Activated effector memory CD4-positive, alpha-beta T cell treated with anti-CD3 and anti-CD28 coated beads, Interleukin-2, amount 50 U/mL, for 16 hours (primary cell): Measurements from ENCODE around the gene MAFF.

Experiments used
- DNase-seq: peaks from one replicate; pipeline ENCODE4 v3.0.0-alpha.2; 2020

Gene MAFF

DNA sequence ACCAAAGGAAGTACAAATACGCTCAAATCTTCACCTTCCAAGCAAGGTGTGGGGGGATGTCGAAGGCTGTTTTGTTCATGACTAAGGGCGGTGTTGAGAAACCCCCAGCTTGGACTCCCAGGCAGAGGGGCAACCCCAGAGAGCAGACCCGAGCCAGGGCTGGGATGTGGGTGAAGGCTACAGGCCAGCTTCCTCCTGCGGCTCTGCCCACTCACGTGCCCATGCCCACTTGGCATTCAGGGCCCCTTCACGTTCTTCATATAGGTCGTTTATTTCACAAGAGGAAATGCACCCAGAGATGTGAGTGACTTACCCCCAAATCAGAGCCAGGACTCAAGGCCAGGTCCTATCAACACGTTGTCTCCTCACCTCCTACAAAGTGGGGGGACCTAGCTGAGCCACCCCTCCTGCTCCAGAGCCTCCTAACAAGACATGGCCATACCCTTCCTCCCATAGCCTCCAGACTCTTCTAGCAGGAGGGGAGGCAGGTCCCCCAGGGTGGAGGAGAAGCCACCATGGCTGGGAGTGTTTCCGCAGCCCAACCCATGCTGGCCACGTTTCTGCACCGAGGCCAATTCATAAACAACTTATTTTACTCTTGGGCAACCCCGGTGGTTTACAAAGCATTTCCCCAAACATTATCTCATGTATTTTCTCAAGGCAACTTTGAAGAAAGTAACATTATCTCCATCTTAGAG, 49.0 kb downstream of the MAFF start:
- no peak for DNase-seq

DNA sequence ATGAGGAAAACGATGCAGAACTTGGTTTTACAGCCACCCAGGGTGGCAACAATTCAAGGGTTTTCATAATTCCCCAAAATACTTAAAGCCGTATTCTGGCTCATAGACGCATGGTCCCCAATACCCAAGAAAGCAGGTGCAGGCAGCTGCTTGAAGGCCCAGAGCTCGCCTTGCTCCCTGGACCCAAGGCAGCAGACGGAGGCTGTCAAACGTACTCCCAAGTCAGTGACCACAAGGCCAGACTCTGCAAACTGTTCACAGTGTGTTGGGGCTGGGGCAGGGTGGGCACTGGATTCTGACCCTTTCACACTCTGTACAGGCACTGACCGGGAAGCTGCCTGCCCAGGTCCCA, 49.5 kb downstream of the MAFF start:
- DNase-seq, result no peak

DNA sequence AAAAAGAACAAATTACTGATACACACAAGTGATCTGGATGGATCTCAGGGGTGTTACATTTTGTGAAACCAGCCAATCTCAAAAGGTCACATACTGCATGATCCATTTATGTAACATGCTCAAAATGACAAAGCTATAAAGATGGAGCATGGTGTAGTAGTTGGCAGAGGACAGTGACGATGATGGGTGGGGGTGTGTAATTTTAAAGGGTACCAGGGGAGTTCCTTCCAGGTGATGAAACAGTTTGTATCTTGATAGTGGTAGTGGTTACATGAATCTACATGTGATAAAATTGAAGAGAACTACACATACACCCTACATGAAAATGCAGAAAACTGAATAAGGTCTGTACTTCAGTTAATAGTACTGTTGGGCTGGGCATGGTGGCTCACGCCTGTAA, 53.9 kb downstream of the MAFF start:
- no peak for DNase-seq

DNA sequence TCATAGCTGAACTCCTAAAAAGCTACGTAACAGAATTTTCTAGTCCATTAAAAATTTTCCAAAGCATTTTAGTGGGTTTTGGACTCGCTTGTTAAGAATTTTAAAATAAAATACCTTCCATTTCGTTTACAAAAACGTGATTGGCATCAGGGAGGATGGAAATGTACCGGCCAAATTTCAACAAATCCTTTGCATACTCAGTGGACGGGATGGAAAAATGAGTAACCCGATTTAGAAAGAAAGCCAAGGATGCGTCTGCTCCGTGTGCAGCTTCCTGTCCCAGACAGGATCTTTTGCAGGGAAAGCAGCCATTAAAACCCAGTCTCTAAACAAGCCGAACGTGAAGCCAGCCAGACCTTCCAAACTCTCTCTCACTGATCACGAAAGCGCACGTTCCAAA, 55.4 kb downstream of the MAFF start:
- DNase-seq, result no peak

DNA sequence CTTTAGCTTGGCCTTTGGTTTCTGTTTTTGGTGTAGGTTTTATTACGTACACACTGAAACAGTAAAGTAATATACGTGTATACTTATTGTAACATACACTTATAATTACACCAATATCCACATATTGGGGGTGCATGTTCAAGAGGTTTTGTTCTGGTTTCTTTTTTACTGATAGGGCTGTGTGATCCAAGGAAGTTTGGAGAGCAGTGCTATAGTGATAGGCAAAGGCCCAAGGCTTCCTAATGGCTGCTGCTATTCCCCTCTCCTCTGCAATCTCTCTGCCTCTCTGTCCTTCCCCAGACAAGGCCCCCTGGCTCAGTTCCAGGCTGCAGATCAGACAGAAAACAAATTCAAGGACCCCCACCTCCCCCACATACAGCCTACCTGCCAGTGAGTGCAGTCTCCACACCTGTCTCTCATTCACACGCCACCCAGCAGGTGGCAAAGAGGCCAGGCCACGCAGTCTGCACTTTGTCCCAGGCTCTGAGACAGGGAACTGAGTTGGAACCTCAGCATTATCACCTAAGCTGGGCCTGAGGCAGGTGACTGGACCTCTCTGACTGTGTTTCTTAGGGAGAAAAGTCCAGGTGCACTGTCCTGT, 56.0 kb downstream of the MAFF start:
- no peak for DNase-seq

DNA sequence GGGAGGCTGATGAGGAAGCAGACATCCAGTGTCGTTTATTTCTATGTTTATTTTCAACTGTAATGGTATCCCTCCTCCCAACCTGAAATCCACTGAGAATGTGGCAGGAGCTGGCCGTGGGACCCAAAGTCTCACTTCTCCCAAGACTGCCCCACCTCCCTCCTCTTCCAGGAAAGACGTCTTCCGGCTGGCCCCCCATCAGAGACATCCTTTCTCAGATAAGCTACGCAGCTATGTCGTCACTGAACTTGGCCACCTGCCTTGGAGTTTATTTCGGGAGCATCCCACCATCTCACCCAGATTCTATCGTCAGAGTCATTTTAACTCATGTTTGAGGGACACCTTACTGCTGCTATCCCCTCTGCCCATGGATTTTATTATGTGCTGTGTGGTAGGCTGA, 57.1 kb downstream of the MAFF start:
- DNase-seq, result no peak

DNA sequence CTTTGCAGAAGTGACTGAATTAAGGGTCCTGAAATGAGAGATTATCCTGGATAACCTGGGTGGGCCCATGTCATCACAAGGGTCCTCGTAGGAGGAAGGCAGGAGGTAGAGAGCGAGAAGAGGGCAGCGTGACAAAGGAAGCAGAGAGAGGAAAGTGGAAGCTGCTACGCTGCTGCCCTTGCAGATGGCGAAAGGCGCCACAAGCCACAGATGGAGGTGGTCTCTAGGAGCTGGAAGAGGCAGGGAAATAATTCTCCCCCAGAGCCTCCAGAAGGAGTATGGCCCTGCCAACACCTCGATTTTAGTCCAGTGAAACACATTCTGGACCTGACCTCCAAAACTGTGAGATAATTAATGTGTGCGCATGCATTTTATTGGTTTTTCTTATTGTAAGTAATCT, 57.6 kb downstream of the MAFF start:
- no peak for DNase-seq

DNA sequence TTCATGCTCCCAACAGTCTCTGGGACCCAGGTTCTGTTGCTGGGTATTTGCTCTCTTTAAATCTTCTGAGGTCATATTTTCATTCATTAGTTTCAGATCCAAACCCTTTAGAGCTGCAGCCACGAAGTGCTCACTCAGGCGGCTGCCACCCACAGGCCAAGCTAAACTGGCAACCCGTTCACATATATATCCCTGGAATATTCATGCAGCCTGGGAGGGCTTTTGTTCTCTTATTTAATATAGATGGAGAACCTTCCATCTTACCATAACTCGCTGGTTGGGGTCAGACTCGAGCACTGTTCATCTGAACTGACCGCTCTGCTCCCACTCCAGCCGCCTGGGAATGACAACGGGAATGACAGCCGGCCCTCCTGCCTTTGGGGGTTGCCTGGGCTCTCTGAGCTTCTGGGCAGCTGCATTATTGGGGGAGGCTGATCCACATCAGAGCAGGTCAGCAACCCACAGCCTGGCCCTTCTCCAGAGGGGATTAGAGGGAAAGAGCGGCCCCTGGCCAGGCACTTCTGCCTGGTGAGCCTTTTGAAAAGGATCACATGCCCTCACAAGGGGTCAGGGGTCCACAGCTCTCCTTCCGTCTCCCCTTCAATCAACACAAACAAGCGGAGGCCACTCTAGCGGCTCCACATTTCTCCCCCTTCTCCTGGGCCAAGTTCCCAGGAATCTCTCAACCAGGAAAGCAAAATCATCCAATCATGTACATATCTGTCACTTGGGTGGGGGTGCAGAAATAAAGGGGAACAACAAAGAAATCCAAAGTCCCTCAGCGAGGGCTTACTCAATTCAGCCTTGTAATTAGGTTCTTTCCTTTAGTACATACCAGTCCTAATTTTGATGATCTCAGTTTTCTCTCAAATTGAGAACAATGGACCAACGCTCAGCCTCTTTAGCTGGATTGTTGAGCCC, 59.2 kb downstream of the MAFF start:
- DNase-seq, result no peak

DNA sequence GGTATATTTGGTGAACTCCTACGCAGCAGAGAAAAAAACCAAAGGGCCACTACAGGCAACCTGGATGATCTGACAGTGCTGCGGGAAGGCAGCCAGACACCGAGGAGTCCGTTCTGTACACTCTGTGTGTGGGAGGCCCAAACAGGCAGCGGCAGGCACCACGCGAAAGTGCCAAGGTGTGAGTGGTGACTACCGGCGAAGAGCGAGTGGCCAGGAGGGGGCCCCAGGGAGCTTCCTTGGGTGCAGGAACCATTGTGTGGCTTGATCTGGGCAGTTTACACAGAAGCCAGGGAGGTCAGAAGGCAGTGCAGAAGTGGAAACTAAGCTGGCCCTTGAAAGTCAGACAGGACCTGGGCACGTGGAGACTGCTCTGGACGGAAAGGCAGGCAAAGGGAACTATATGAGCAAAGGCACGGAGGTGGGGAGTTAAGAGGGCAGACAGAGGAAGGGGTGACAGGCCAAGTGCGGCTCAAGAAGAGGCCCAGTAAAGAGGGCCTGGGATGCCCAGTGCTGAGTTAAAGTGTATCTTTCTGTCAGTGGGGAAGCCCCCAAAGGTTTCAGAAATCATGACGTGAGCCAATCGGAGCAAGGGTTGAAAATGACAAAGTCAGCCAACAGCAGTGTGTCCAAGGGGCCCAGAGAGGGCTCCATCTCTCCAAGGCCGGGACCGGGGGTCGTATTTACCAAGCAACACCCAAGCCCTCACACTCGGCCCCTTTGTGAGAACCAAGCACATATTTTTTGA, 60.4 kb downstream of the MAFF start:
- peak; percentile 78 for DNase-seq

DNA sequence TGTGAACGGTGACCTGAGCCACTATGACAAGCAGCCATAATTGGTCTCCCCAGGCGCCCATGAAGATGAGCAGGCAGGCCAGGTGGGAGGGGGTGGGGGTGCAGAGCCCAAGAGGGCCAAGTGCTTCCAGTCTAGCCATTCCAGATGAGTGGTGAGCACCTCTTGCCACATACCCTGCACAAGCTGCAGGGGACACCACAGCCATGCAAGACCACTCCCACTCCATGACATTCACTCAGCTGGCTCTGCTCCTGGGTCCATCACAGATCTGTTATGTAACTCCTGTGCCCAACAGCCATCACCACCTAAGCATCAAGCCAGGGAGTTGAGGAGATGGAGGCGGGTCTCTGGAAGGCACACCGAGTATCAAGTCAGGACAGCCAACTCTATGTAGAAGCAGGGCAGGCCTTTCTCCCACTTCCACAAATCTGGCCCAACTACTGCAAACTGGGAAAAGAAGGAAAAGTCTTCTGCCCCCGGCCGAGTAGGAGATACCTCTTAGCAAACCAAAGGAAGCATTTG, 62.6 kb downstream of the MAFF start:
- DNase-seq, result no peak
